GM19035 (cell line): ENCODE data around the gene AMBRA1.
"Not testable (repeated sequence)": the region's sequence is repeated elsewhere in the genome, so short reads cannot be mapped to it uniquely, and the experiment has no call there.

ENCODE experiments used
- ATAC-seq: cut with Tn5 transposase; IDR thresholded peaks from one replicate; pipeline ENCODE4 v1.9.1; 2021; ENCODE audit not compliant: unreplicated experiment

AMBRA1 gene

GRCh38 chr11:46615756-46616155, 21.9 kb upstream of the AMBRA1 start:
- ATAC-seq: no peak

DNA sequence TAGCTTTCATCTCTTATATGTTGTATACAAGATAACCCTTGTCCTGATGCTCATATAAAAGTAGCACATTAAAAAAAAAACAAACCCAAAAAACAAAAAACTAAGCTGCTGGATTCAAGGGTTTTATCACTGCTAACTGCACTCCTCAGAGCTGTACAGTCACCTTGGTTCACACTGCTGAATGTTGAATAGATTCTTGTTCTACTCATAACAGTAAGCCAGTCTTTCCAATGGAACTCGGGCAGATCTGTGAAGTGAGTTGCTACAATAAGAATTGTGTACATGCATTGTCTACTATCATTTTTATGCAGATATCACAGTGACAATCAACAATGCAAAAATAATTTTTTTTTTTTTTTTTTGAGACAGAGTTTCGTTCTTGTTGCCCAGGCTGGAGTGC, 18.5 kb upstream of the AMBRA1 start:
- ATAC-seq: no peak

- no peak for ATAC-seq
These were observed 17.9 kb upstream of the AMBRA1 start for GRCh38 chr11:46611526-46612304.

DNA sequence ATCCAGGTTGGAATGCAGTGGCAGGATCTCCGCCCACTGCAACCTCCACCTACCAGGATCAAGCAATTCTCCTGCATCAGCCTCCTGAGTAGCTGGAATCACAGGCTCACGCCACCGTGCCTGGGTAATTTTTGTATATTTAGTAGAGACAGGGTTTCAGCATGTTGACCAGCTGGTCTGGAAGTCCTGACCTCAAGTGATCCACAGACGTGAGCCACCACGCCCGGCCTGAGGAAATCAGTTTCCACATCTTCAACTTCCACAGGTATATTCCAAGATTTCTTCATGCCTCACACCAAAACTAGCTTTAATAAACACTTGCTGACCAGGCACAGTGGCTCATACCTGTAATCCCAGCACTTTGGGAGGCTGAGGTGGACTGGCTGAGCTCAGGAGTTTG, 15.6 kb upstream of the AMBRA1 start:
- no peak for ATAC-seq

DNA sequence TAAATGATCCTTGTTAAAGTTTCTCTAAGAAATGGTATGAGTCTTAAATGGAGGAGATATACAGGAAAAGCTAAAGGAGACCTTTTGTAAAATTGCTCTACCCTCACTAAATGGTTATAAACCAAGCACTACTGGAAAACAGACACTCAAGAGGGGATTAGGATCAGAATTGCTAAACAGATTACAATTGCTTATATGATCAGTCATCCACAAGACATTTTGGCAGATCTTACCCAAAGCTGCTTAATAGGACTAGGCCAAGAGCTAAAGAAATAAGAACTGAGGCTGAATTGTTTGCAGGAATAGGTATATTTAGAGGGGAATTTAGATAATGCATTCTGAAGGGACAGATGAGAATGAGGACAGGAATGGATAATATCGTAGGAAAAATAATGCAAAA, 13.7 kb upstream of the AMBRA1 start:
- ATAC-seq: no peak

- no peak for ATAC-seq
These were observed 11.0 kb upstream of the AMBRA1 start for GRCh38 chr11:46604796-46605195.

DNA sequence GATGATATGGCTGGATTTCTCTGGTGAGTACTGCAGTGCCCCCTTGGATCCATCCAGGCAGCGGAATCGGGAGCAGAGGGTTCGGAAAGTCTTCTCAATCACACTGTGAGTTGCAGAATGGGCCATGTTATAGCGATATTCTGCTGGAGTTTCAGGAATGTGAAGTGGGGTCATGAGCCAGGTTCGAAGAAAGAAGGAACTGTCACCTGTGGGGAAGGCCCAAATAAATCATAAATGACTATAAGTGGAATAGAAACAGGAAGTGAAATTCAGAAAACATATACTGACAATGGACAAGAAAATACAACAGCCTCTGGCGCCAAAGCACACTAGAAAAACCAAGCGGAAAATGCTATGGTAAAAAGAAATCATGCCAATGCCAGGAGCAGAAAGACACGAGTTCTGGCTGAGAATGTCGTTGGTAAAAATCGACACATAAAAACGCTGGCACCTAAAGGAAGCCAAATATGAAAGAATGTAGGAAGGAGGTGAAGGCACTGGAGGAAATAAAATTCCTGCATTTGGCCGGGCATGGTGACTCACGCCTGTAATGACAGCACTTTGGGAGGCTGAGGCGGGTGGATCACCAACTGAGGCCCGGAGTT, 10.0 kb upstream of the AMBRA1 start:
- ATAC-seq: no peak

GRCh38 chr11:46601129-46601528, 7.3 kb upstream of the AMBRA1 start:
- no peak for ATAC-seq

- ATAC-seq: no peak
These were observed 6.6 kb upstream of the AMBRA1 start for GRCh38 chr11:46600194-46600960.

GRCh38 chr11:46599340-46600193, 5.7 kb upstream of the AMBRA1 start:
- ATAC-seq: no peak

GRCh38 chr11:46597609-46598219, 3.9 kb upstream of the AMBRA1 start:
- no peak for ATAC-seq

GRCh38 chr11:46597155-46597554, 3.3 kb upstream of the AMBRA1 start:
- no peak for ATAC-seq

- ATAC-seq: no peak
These were observed 962 bp upstream of the AMBRA1 start for GRCh38 chr11:46594785-46595184.

DNA sequence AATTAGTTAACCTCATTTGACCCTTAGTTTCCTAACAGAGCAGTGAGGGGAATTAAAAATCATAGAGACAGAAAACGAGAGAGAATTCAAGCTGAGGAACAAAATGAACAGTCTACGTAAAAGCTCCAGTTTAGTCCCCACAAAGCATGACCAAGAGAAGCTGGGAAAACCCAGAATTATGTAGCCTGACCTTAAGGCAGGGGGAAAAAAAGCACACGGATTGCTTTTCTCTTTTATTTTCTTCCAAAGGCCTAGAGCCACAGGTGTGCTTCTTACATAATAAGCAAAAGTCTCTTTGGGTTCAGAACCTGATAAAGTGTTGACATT, 514 bp upstream of the AMBRA1 start:
- no peak for ATAC-seq

DNA sequence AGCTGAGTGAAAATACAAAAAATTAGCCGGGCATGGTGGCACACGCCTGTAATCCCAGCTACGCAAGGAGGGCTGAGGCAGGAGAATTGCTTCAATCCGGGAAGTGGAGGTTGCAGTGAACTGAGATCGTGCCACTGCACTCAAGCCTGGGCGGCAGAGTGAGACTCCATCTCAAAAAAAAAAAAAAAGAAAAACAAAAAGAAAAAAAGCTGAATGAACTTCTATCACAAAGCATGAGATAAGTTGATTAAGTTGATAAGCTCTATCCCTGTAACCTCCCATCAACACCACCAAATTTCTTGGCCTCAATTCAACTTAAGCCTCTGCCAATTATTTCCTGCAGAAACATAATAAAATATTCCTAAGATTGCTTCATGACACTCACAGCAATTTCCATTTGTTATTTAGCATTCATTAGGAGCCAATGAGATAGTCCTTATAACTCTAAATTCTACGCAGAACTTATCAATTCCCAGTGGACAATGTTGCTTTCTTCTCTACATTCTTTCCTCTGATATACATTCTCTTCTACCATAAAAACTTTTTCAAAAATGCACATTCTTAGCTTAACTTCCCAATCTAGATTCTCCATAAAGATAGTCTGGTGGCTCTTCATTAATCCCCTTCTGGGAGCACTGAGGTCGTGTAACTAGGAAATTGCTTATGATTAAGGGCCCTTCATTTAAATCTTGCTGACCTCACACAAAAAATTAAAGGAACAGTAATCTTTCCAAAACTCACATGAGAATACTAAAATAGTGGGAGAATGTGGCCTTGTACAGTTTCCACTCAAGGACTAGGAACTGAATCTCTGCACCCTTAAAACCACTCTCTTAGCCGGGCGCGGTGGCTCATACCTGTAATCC, 2.9 kb downstream of the AMBRA1 start:
- ATAC-seq: no peak

DNA sequence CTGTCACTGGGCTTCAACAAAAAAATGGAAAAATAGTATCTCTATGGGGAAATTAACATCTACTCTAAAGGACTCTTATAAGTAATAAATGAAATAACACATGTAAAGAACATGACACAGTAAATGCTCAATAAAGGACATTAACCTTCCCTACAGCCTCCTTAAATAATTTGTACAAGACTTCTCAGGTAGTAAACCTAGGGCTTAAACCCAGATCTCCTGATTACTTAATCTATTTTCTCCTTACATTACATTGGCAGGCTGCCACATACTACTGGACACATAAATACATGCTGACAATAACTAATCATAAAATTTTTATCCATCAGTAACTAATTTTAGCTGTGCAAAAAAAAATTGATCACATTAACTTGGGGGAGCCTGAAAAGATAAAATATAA, 4.9 kb downstream of the AMBRA1 start:
- ATAC-seq: no peak

DNA sequence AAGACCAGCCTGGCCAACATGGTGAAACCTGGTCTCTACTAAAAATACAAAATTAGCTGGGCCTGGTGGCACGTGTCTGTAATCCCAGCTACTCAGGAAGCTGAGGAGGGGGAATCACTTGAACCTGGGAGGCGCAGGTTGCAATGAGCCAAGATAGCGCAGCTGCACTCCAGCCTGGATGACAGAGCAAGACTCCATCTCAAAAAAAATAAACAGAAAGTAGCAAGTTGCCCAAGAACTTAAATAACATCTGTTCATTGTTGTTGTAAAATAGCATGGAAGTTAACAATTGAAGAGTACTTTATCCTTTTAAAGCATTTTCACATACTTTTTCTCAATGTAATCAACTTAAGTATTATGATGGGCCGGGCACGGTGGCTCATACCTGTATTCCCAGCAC, 5.7 kb downstream of the AMBRA1 start:
- no peak for ATAC-seq

DNA sequence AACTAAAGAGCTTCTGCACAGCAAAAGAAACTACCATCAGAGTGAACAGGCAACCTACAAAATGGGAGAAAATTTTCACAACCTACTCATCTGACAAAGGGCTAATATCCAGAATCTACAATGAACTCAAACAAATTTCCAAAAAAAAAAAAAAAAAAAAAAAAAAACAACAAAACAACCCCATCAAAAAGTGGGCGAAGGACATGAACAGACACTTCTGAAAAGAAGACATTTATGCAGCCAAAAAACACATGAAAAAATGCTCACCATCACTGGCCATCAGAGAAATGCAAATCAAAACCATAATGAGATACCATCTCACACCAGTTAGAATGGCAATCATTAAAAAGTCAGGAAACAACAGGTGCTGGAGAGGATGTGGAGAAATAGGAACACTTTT, 10.3 kb downstream of the AMBRA1 start:
- ATAC-seq: not testable (repeated sequence)

DNA sequence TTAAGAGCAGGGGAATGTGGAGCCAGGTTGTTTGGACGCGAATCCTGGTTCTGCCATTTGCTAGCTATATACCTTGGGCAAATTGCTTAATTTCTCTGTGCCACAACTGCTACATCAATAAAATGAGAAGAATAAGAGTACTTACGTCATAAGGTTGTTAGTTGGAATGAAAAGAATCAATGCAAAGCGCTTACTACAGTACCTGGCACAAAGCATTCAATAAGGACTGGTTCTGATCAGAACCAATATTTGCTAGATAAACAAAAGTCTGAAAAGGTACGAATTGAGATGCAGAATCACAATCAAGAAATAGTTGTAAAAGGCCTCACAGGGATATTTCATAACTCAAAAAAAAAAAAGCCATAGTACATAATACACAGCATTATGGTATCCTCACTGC, 11.2 kb downstream of the AMBRA1 start:
- ATAC-seq: no peak

DNA sequence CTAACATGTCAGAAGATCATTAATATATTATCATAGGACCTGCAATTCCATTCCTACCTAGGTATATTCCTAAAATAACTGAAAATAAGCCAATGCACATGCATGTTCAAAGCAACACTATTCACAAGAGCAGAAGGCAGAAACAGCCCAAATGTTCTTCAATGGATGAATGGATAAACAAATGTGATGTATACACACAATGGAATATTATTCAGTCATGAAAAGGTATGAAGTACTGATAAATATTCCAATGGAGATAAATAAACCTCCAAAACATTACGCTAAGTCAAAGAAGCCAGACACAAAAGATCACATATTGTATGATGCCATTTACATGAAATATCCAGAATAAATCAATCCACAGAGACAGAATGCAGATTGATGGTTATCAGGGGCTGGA, 16.8 kb downstream of the AMBRA1 start:
- ATAC-seq: no peak
